CD4-positive, alpha-beta T cell treated with Interleukin-6 at 100 ng/mL for 8 hours (primary cell): ENCODE measurements around the gene PPFIA2.
"Not testable (repeated sequence)": the region's sequence is repeated elsewhere in the genome, so short reads cannot be mapped to it uniquely, and the experiment has no call there.

Experiments used
- DNase-seq: peaks from one replicate; pipeline ENCODE4 v3.0.0-alpha.2; 2020; ENCODE audit warnings: mixed read lengths, low spot score

Gene PPFIA2

DNA sequence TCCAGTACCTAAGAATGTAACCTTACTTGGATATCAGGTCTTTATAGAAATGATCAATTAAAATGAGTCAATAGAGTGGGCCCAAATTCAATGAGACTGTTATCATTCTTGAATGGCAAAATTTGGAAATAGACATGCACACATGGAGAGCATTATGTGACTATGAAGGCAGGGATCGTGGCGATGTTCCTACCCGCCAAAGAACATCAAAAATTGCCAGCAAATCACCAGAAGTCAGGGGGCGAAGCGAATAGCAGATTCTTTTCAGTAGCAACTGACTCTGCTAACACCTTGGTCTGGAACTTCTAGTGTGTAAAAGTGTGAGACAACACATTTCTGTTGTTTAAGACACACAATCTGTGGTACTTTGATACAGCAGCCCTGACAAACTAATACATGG lies 488.8 kb downstream of the PPFIA2 start:
- no peak for DNase-seq

DNA sequence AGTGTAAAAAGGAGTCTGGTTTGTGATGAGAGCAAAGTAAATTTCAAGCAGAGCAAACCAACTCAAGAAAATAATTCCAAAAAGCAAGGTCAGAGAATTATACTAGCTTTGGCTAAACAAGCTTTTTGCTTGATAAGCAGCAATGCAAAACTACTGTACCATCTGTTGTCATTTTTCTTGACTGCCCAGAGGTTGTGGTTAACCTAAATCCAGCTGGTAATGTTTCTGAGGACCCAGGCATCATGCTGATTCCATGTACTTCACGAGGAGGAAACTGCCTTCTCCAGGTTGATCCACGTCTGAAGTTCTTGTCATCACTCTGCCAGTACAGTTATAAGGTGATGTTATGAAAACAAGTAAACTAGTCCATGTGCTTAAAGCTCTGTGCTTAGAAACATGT lies 496.1 kb downstream of the PPFIA2 start:
- DNase-seq: no peak

DNA sequence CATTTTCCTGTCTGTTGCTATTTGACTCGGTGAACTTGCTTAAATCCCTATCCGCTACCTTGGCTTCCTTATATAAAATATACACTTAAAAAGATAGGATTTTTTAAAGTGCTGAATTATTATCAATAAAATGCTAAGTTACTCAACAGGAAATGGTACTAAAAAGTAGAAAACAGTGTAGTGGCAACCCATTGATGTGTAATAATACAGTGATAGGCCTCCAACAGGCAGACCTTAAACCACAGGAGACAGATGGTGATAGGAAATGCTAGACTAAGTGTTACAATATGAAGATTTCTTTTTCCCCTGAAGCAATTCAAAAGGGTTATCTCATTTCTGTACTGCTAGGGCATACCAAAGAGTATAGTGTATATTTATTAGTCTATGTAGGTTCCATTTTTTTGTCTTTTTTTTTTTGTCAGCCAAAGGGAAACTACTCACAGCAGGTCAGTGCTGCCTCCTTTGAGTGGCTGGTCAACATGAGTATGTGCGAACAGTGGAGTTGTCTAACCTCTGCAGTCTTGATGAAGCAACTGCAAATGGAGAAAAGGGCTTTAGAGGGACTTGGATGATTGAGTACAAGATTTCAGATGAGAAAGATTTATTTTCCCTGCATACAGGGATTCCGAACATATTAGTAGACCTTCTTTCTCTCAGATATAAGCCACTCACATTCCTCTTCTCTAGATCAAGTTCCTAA lies 497.5 kb downstream of the PPFIA2 start:
- no peak for DNase-seq

DNA sequence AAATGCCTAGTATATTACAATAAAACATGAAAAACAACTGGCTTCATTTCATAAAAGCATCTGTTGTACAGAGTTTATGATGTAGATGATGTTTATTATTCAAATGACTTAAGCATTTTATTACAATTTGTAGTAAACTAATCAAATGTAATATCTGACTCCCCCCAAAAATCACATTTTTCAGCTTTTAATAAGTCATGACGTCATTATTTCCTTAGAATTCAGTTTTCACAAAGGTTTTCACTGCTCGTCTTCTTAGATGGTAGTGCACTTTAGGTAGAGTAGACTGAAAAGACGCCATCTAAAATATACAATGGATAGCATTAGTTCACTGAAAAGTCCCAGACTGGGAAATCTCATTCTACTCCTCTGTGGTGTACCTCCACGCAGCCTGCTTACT lies 499.8 kb downstream of the PPFIA2 start:
- DNase-seq: no peak

DNA sequence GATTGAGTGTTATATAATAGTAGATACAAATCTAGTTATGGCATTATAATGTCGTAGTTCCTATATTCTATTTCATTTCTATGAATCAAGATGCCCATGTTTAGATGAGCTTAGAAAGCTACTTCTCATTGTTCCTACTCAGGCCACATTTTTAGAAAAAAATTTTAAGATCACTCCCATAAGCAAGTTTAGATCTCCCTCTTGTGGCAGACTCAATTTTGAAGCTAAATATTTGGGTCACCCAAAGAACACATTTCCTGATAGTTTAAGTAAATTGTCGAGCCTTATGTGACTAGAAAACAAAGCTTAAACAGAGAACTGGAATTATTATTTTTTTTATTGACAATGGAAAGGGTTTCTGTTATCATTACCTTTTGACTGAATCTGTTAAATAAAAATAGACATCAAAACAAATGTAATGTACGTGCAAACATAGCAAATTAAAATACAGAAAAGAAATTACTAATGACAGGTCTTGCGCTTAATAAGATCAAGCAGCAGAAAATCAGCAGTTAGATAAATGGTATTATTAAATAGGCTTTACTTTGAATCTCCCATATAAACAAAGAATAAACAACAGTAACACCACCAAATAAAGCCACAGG lies 501.1 kb downstream of the PPFIA2 start:
- no peak for DNase-seq

DNA sequence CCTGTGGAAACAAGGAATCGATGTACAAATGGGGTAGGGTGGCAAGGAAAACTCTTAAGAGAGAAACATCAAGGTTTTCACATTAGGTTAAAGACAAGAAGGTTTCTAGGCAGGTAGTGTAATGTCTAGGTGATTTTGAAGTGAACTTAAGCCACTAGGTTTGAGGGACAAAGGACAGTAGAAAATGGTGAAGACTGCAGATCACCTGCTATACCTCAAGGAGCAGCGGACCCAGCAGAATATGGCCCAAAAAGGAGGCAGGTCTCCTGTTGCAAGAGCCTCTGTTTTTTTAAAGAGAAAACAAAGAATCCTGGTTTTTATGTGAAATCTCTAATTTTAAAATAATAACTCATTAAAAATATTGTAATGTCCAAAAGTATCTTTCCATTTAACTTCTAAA lies 503.2 kb downstream of the PPFIA2 start:
- DNase-seq: no peak

DNA sequence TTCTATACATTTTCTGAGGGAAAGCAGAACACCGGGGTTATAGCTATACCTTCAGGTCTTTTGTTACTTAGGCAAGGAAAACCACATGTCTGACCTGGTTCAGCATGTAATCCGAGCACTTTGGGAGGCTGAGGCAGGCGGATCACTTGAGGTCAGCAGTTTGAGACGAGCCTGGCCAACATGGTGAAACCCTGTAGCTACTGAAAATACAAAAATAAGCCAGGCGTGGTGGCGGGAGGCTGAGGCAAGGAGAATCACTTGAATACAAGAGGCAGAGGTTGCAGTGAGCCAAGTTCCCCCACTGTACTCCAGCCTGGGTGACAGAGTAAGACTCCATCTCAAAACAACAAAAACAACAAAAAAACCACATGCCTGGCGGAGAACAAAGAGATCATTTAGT lies 503.7 kb downstream of the PPFIA2 start:
- no peak for DNase-seq

DNA sequence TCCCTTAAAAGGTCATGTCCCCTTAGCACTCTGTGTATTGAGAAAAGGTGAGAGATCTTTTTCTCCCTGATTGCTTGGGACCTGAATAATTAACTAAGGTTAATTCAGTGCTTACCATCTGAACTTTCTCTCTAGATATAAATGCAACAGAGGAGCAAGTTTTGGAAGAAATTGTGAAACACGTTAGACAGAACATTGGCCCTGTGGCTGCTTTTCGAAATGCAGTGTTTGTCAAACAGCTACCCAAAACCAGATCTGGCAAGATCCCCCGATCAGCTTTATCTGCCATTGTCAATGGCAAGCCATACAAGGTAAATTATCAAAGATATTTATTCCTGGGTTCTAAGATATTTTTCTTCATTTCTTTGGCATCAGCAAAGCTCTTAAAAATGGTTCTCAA lies 505.8 kb downstream of the PPFIA2 start:
- DNase-seq: no peak

DNA sequence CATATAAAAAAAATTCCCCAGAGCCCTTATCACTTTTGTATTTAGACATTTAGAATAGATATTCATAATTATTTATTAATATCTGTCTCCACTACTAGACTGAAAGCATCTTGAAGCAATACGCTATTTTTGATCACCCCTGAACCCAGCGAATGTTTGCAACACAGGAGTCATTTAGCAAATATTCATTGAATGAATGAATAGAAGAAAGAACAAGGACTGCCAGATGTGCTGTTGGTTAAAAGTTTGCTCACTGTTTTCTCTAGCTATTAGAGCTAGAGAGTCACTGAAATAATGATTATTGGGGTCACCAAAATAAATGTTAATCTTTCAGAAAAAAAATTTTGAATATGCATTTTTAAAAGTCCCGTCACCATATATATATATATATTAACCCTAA lies 506.9 kb downstream of the PPFIA2 start:
- DNase-seq: no peak

DNA sequence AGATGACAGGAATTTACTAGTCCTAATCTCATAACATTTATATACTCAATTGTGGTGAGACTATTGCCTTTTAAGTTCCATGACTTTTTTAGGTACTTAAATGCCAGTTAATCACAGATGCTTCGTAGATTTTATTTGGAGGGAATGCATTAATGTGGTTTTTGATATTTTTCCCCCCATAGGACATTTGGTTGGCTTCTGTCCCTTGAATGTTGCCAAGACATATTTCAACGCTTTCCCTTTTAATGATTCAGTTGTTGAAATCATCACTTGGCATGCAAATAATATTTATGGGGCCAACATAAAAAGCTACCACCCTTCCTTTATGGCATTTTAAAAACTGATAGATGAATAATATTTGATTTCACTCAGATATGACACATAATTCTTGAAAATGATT lies 509.2 kb downstream of the PPFIA2 start:
- DNase-seq: no peak

DNA sequence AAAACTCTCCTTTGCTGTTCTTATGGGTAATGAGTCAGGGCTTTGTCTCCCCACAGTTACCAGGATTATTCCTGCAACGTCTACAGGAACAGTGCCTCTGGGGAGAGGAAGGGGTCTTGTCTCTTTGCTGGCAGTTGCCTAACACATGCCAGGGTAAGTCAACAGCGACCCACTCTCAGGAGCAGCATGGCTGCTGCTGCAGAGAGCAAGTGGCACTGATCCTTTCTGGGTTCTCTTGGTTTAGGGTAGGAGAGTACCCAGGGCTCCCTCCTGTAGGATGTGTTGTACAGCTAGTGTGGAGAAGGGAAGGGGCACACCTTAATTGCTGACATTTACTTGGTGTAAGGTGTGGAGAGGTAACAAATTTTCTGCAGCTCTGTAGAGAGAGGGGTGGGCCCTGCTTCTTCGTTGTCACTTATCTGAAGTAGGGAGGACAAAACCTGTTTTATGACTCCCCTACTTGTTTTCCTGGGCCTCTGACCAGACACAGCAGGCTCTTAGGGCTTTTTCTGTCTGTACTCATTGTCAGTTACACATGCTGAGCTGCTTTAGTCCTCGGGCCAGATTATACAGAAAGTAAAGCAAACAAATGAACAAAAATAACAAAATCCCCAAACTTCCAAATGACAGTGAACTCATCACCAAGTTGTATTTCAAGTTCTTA lies 513.1 kb downstream of the PPFIA2 start:
- DNase-seq: no peak

DNA sequence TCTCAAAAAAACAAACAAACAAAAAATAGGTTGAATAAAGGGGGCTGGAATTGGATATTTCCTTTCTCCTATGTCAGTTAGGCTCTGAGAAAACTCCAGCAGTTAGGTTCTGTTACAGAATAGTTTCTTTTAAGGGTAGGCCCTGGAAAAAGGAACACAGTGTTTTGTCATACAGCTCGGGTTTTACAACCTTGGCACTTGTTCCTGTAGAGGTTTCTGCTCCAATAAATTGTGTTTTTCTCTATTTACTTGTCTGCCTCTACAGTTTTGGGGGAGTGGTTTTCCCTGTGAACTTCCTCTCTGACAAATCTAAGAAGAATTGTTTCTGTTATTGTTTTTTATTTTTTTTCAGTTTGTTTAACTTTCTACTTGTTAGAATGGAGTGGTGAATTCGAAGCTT lies 513.7 kb downstream of the PPFIA2 start:
- DNase-seq: no peak

DNA sequence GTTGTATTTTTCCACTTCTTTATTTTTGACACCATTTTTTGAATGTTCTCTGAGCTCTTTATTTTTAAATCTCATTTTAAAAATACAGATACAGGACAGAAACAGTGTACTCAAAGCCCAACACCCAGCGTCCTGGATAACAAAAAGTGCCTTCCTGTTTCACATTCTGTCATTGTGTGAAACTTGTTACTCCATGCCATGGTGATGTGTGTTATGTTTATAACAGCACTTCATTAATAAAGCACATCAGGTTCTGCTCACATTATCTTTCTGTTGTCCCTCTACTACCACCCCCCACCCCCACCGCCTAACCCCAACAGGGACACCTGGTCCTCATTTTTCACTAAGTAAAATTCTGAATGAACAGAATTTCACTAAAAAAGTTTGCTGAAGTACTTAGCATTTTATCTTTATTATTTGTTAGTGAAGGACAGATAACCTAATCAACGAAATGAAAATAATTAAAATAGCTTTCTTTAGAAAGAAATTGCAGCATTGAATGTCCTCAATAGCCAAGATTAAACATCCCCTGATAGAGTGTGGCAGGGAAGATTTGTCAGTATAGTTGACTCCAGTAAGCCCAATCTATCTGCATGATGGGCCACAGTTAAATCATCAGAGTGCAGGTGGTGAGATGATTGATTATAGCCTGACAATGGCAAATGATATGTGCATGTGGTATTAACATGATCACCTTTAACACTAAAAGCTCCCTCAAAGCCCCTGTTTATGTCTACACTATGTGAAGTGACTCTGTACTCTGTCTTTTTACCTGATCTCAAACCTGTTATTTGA lies 527.4 kb downstream of the PPFIA2 start:
- no peak for DNase-seq

DNA sequence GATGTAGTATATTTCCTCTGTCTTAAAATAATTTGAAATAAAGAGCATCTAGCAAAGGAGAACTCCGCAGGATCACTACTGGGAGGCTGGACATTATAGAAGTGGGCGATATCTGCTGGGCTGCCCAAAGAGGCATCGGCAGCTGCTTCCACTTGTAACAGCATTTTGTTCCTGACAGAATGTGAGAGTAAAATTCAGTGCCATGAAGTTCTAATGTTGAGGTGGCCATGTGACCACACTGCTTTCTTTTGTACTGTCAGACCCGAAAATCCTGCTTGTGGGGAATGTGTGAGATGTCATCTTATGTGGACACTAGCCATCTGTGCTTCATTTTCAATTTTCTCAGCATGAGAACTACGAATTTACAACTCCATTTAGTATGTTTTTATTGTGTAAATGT lies 529.4 kb downstream of the PPFIA2 start:
- DNase-seq: no peak

DNA sequence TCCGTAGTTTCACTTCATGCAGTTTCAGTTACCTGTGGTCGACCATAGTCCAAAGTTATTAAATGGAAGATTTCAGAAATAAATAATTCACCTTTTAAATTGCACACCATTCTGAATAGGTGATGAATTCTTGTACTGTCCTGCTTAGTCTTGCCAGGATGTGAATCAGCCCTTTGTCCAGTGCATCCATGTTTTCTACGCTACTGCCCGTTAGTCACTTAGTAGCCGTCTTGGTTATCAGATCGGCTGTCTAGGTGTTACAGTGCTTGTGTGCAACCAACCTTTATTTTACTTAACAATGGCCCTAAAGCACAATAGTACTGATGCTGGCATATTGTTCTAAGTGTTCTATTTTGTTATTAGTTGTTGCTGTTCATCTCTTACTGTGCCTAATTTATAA lies 534.5 kb downstream of the PPFIA2 start:
- no peak for DNase-seq

DNA sequence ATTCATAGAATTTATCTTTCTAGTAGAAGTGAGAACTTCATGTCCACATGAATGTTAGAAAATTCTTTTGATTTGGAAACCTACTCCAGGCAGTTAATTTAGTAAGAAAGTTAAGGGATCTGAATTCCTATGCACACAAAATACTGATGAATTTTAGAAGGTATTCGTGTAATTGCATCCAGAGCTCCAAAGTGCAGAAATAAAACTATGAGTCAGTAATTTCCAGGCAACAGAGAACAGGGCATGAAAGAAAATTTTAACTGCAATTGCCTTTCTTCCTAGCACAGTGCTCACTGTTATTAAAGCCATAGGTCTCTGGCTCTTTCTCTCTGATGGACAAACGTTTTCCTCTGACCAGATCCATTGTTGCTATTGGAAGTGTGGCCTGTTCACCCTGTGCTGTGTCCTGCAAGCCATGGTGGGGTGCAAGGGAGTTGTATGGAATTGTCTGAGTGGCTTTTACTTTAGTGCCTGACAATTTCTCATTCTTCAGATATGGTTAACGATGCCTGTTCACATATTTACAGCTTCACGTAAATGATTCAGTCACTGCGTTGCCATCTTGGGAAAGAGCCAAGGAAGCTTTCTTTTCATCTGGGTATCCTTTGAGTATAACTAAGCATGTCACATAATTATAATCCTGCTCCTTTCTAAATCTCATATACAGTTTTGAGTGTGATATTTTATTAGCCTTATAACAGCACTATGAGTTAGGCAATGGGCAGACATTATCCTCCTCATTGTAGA lies 536.1 kb downstream of the PPFIA2 start:
- DNase-seq: no peak

DNA sequence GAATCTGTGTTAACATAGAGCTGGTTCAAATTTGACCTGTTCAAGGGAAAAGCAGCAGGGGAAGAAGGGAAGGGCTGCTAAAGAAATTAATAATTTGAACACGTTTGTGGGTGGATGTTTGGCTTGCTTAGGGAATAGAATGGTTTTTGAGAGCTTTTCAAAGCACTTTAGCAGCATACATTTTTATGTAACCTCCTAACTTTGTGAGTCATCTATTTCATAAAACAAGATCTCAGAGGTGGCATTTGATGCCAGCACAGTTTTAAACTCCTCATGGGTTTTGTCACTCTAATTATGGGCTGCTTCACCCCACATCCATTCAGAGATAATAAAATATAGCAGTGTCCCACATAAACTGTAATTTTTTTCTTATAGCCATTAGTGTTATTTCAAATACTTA lies 537.5 kb downstream of the PPFIA2 start:
- DNase-seq: no peak

DNA sequence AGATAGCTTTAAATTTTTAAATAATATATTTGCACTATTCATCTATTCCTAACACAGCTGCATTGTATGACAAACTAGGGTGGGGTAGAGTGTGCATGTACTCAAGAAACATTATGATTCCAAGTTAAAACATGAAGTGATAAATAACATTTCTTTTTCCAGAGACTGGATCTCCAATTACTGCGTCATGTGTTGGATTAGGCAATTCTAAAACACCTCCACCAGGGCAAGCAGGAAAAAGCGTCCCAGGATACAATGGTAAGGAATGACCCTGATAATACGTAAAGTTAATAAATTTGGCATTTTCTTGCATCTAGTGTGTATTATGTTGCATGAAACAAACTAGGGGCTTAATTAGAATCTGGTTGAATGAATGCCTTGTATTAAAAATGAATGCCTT lies 542.4 kb downstream of the PPFIA2 start:
- DNase-seq: no peak

DNA sequence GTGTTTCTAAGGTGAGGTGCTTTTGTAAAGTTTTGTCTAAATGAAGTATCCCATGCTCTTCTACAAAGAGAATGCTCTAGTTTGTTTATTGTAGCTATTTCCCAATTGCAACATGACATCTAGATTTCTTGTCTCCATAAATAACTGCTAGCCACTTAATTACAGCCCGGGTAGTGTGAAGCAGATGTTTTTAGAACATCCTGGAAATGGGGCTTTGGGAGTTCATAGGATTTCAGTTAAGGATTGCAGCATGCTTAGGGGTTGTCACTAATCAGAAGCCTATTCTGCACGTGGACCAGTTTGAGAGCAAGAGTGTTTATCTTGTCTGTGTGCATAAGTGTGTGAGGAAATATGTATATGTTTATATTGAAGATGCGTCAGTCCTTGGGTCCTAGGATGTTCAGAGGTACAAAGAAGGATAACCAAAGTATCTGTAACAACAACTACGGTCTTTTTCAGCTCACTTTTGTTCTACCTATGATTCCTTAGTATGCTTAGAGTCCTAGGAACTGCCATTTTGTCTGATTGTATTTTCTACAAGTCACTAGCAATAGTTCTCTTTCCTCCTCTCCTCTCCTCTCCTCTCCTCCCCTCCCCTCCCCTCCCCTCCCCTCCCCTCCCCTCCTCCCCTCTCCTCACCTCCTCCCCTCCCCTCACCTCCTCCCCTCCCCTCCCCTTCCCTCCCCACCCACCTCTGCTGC lies 546.0 kb downstream of the PPFIA2 start:
- no peak for DNase-seq

DNA sequence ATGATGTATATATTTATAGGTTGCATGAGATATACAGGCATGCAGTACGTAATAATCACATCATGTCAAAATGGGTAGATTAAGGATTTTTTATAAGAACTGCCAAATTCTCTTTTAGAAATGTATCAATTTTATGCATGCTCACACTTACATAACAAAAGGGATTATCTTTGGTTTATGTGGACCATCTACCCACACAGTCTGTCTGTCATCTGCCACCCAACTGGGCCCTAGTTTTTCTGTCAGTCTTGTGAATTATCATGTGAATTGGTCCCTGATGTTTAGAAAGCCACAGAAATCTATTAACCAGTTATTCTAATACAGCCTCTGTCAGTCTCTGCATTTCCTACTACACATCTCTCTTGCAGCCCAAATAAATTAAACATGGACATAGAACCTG lies 547.8 kb downstream of the PPFIA2 start:
- DNase-seq: no peak

DNA sequence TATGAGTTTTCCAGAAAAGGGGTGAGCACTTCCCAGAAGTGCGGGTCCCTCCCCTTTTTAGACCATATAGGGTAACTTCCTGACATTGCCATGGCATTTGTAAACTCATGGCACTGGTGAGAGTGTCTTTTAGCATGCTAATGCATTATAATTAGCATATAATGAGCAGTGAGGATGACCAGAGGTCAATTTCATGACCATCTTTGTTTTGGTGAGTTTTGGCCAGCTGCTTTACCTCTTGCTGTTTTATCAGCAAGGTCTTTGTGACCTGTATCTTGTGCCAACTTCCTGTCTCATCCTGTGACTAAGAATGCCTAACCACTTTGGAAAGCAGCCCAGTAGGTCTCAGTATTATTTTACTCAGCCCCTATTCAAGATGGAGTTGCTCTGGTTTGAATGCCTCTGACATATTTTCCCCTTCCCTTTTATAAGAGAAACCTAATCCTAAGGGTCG lies 549.4 kb downstream of the PPFIA2 start:
- not testable (repeated sequence) for DNase-seq
